B cell (primary cell): ENCODE measurements around the gene NBAS. TPM values are rescaled to one million over a fixed set of nuclear protein-coding genes. Genes with fewer than 3 reads are reported as not detected.

Experiments
- ATAC-seq: fragments of 200-7000 bp; cut with Tn5 transposase; one replicate; pipeline ENCODE4 v1.10.0; 2021; ENCODE audit warnings: low read depth, mild to moderate bottlenecking, moderate number of reproducible peaks, moderate library complexity
- CTCF ChIA-PET: fragments of 350-600 bp; sonication (Branson Sonifier 250); formaldehyde crosslinking; loops from one replicate; lab custom pipeline; 2021; ENCODE audit warnings: antibody characterized with exemption, inconsistent platforms; lab: Charles Lee
- POLR2A ChIA-PET: fragments of 350-600 bp; sonication (Branson Sonifier 250); formaldehyde crosslinking; loops from one replicate; lab custom pipeline; 2021; ENCODE audit warnings: antibody characterized with exemption; lab: Charles Lee
- DNase-seq: peaks from one replicate; pipeline ENCODE4 v3.0.0; 2013
- H2AFZ ChIP-seq: 2 replicates; pipeline ENCODE4 v1.6.1; 2012; ENCODE audit warnings: mild to moderate bottlenecking, low read depth, low read length; ENCODE audit not compliant: insufficient read depth, poor library complexity, severe bottlenecking
- H3K27ac ChIP-seq, 2 donors: 1 replicate in 1 of 2; 2 replicates in 1 of 2; pipeline ENCODE4 v1.5.1; 2012 to 2013; ENCODE audit warnings: low read length in 2 of 2, mild to moderate bottlenecking in 2 of 2, moderate library complexity in 1 of 2
- H3K27me3 ChIP-seq, 4 experiments: fragments of 200-600 bp in 1 of 4; sonication (generic) in 1 of 4; replicated peaks in 1 of 4; 1 replicate in 2 of 4; 2 replicates in 2 of 4; pipeline versions ENCODE4 v1.6.1 to v1.7.0; 2013 to 2016; ENCODE audit warnings: low read length in 3 of 4, mild to moderate bottlenecking in 2 of 4, mixed read lengths in 1 of 4, moderate library complexity in 1 of 4; ENCODE audit not compliant: insufficient read depth in 4 of 4, control insufficient read depth in 3 of 4; ENCODE audit errors: control extremely low read depth in 1 of 4
- H3K36me3 ChIP-seq, 2 experiments: replicated peaks in 1 of 2; 1 replicate in 1 of 2; 2 replicates in 1 of 2; pipeline versions ENCODE4 v1.6.1 to v1.7.1; 2013; ENCODE audit warnings: low read length in 1 of 2; ENCODE audit not compliant: insufficient read depth in 2 of 2, control insufficient read depth in 1 of 2; ENCODE audit errors: control extremely low read depth in 1 of 2, extremely low read depth in 1 of 2
- H3K4me1 ChIP-seq, 2 donors: fragments of 200-600 bp in 1 of 2; sonication (generic) in 1 of 2; 1 replicate in 1 of 2; 2 replicates in 1 of 2; pipeline versions ENCODE4 v1.5.1 to v1.6.1; 2013 to 2017; ENCODE audit warnings: low read length in 2 of 2; ENCODE audit not compliant: control insufficient read depth in 2 of 2, insufficient read depth in 2 of 2
- H3K4me2 ChIP-seq: replicated peaks from 2 replicates; pipeline ENCODE3; 2012; ENCODE audit warnings: mild to moderate bottlenecking, low read depth, low read length; ENCODE audit not compliant: poor library complexity, severe bottlenecking
- H3K4me3 ChIP-seq, 5 experiments: fragments of 200-600 bp in 1 of 5; sonication (generic) in 1 of 5; 1 replicate in 3 of 5; 2 replicates in 2 of 5; pipeline versions ENCODE4 v1.5.1 to v1.7.0; 2011 to 2016; ENCODE audit warnings: low read length in 4 of 5, mild to moderate bottlenecking in 4 of 5, low read depth in 2 of 5, control low read depth in 1 of 5, moderate library complexity in 1 of 5; ENCODE audit not compliant: insufficient read depth in 1 of 5; ENCODE audit errors: control extremely low read depth in 1 of 5, extremely low read depth in 1 of 5
- H3K79me2 ChIP-seq: fragments of 200-600 bp; sonication (generic); one replicate; pipeline ENCODE4 v1.6.0; 2016; ENCODE audit warnings: low read length; ENCODE audit not compliant: control insufficient read depth, insufficient read depth
- H3K9ac ChIP-seq: fragments of 200-600 bp; sonication (generic); 2 replicates; pipeline ENCODE4 v1.6.1; 2017; ENCODE audit warnings: mild to moderate bottlenecking, low read length, moderate library complexity
- H3K9me3 ChIP-seq, 3 donors: one replicate each; pipeline versions ENCODE4 v1.6.1 to v1.7.1; 2013; ENCODE audit warnings: low read length in 2 of 3; ENCODE audit not compliant: control insufficient read depth in 2 of 3, insufficient read depth in 1 of 3; ENCODE audit errors: control extremely low read depth in 1 of 3
- H4K20me1 ChIP-seq: 2 replicates; pipeline ENCODE4 v1.6.0; 2012; ENCODE audit warnings: mild to moderate bottlenecking, low read length; ENCODE audit not compliant: insufficient read depth, control insufficient read depth, poor library complexity, severe bottlenecking
- H3K27ac Mint-ChIP-seq: one replicate; pipeline ENCODE4 v1.8.0; 2021; ENCODE audit warnings: mixed read lengths
- H3K27me3 Mint-ChIP-seq: one replicate; pipeline ENCODE4 v1.8.0; 2021; ENCODE audit warnings: mixed read lengths
- H3K4me1 Mint-ChIP-seq: one replicate; pipeline ENCODE4 v1.8.0; 2021; ENCODE audit warnings: mixed read lengths
- H3K4me3 Mint-ChIP-seq: one replicate; pipeline ENCODE4 v1.8.0; 2021; ENCODE audit warnings: mixed read lengths
- H3K9me3 Mint-ChIP-seq: one replicate; pipeline ENCODE4 v1.8.0; 2022; ENCODE audit warnings: mixed read lengths; ENCODE audit not compliant: insufficient read depth
- CTCF ChIP-seq: fragments of 200-600 bp; IDR thresholded peaks from one replicate; pipeline ENCODE4 v1.8.0; 2022; ENCODE audit warnings: antibody characterized with exemption, mild to moderate bottlenecking
- EZH2 ChIP-seq: IDR thresholded peaks from 2 replicates; pipeline ENCODE4 v1.6.1; 2012; ENCODE audit warnings: borderline replicate concordance, low read depth, mild to moderate bottlenecking, moderate library complexity, low read length; ENCODE audit not compliant: insufficient read depth, poor library complexity, severe bottlenecking
- WGBS: methylation state at CpG from one replicate; pipeline ENCODE4 v1.1.5; 2013; ENCODE audit warnings: missing lambda C conversion rate; ENCODE audit not compliant: insufficient coverage; 5-methylcytosine and 5-hydroxymethylcytosine counted together
- intact Hi-C: fragments of 100-400 bp; cut with micrococcal nuclease; formaldehyde crosslinking; loops from one replicate; pipeline ENCODE4 v1.10.0; 2022
- polyA plus RNA-seq: library from polyadenylated mRNA; depleted of rRNA; stranded (reverse); fragments of >200 nt; gene quantifications from 2 replicates; pipeline ENCODE4 v1.2.3, GENCODE V29; 2012
- total RNA-seq, 2 donors: library from RNA; stranded (reverse); fragments of 120-200 nt in 1 of 2; gene quantifications; 1 replicate in 1 of 2; 2 replicates in 1 of 2; pipeline versions ENCODE4 v1.2.3 to v1.2.4, GENCODE V29; 2013 to 2022

The NBAS gene
- total and polyA plus RNA-seq, 2 donors (not counting 1 experiment from before 2014, with no cell fraction given) = 10.6 to 37.3 TPM

GRCh38 chr2:15187702-15188101, 373.4 kb downstream of the NBAS start:
- DNase-seq = no peak
- Histone ChIP-seq H3K79me2 (no peaks in the 10 kb centered on the region), H4K20me1 (no peaks in the 10 kb centered on the region), H3K9me3 (no peaks in the 10 kb centered on the region), H3K4me1 (no peaks in the 10 kb centered on the region), H2AFZ (no peak overlapping the region), H3K4me3 (no peak overlapping the region), H3K36me3 (peaks cover 5 to 15% of the 10 kb centered on the region in 2 experiments), H3K27ac (no peak overlapping the region), H3K9ac (no peak overlapping the region), H3K4me2 (no peak overlapping the region), H3K27me3 (no peaks in the 10 kb centered on the region)
- intact Hi-C loops = no loop called here
- TF ChIP-seq CTCF (no peak), EZH2 (no peak)
- no peak for ATAC-seq
- Mint-ChIP-seq H3K27me3 (no peaks in the 10 kb centered on the region), H3K4me3 (no peak overlapping the region), H3K9me3 (no peaks in the 10 kb centered on the region), H3K27ac (no peak overlapping the region), H3K4me1 (no peaks in the 10 kb centered on the region)
- 100% methylated on average over 2 of the region's 2 CpGs for WGBS
- ChIA-PET POLR2A (no interaction called here), CTCF (no interaction called here)

- no peak overlapping the region for H3K27ac Mint-ChIP-seq
- ChIA-PET CTCF (no interaction called here), POLR2A (no interaction called here)
- Histone ChIP-seq H3K27me3 (no peaks in the 10 kb centered on the region), H3K4me2 (no peak overlapping the region), H4K20me1 (no peaks in the 10 kb centered on the region), H3K27ac (no peak overlapping the region), H3K9ac (no peak overlapping the region), H3K36me3 (peaks cover 5 to 15% of the 10 kb centered on the region in 2 experiments), H3K4me3 (no peak overlapping the region), H3K4me1 (no peaks in the 10 kb centered on the region), H2AFZ (no peak overlapping the region), H3K9me3 (no peaks in the 10 kb centered on the region), H3K79me2 (no peaks in the 10 kb centered on the region)
- no CpG with 5 or more reads among the region's 2 CpGs for WGBS
- no peak overlapping the region for H3K4me3 Mint-ChIP-seq
- H3K4me1 Mint-ChIP-seq = no peaks in the 10 kb centered on the region
- intact Hi-C loops = no loop called here
- no peaks in the 10 kb centered on the region for H3K27me3 Mint-ChIP-seq
- TF ChIP-seq EZH2 = no peak
- TF ChIP-seq CTCF = no peak
- H3K9me3 Mint-ChIP-seq = no peaks in the 10 kb centered on the region
- ATAC-seq = no peak
- DNase-seq = no peak
Observed at GRCh38 chr2:15186118-15186517, 375.0 kb downstream of the NBAS start.
